ENCODE data around the gene STK33. TPM values are rescaled to one million over a fixed set of nuclear protein-coding genes. Genes with fewer than 3 reads are reported as not detected.

The STK33 gene
- polyA plus RNA-seq, 1 donor from 2014 or later, result 13.9 TPM

DNA sequence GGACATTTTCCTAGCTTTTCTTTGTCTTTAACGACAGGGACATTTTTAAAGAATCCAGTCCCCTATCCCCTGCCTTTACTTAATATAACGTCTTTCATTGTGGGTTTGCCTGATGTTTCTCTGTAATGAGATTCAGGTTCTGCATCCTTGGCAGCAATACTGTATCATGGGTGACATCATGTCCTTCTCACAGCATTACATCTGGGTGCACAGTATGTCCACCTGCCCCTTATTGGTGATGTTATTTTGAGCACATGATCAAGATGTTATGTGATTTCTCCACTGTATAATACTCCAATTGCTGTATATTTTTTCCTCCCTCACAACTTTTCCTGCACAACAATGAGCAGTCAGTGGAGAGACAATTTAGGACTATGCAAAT lies 9.7 kb upstream of the STK33 start:
- no peaks in the 10 kb centered on the region for H3K79me2 ChIP-seq (replicated peaks; ENCODE audit: insufficient read depth, low read length)
- no peak overlapping the region for H3K27ac ChIP-seq (ENCODE audit: low read length)
- no peak overlapping the region for H2AFZ ChIP-seq (ENCODE audit: low read depth, low read length)
- no peaks in the 10 kb centered on the region for H3K27me3 ChIP-seq (ENCODE audit: insufficient read depth, low read depth, low read length)
- H3K9me3 ChIP-seq (ENCODE audit: low read length), result no peaks in the 10 kb centered on the region
- no peaks in the 10 kb centered on the region for H3K36me3 ChIP-seq (ENCODE audit: insufficient read depth, low read length)
- TF ChIP-seq MXI1 (conservative IDR thresholded peaks at IDR 0.05; ENCODE audit: poor library complexity, severe bottlenecking), result no peak
- no peaks in the 10 kb centered on the region for H3F3A ChIP-seq (ENCODE audit: insufficient read depth, low read length, poor library complexity, severe bottlenecking)
- H3K4me3 ChIP-seq (ENCODE audit: low read length), result no peak overlapping the region
- H3K9ac ChIP-seq (ENCODE audit: low read length), result no peak overlapping the region
- no peaks in the 10 kb centered on the region for H3K9me2 ChIP-seq (ENCODE audit: insufficient read depth, low read length)
- H3K4me2 ChIP-seq (ENCODE audit: low read length), result no peak overlapping the region
- H4K20me1 ChIP-seq (ENCODE audit: insufficient read depth), result no peaks in the 10 kb centered on the region

DNA sequence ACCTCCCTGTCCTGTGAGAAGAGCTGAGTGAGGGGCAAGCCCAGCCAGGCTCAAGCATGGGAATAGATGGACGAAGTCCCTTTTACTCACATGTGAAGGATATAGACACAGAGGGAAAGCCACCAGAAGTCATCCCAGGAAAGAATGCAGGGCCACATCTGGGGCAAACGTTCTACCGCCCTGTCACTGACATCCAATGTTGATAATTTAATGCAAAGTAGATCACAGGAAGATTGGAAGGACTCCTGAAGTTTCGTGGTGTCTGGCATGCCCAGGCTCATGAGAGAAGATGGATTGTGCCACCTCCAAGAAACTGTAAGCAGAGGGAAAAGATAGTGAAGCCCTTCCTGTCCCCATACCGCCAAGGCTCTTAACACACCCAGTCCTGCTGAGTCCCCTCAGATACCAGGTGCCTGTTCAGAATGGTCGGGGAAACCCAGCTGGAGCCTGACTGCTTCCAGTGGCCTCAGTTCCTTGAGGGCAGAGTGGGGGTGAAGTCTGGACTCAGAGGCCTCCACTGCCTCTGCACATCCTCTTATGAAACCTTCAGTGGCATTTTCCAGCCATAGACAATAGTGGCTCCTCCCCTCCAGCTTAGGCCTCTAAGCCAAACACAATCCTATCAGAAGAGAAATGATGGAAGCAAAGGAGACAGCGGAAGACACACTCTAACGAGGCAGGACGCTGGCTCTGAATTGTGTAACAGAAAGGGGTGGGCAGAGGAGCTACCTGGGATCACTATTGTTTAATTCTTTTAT lies 7.5 kb upstream of the STK33 start:
- no peaks in the 10 kb centered on the region for H3K79me2 ChIP-seq (replicated peaks; ENCODE audit: insufficient read depth, low read length)
- H3K9ac ChIP-seq (ENCODE audit: low read length), result no peak overlapping the region
- no peak overlapping the region for H3K27ac ChIP-seq (ENCODE audit: low read length)
- no peaks in the 10 kb centered on the region for H4K20me1 ChIP-seq (ENCODE audit: insufficient read depth)
- no peaks in the 10 kb centered on the region for H3K36me3 ChIP-seq (ENCODE audit: insufficient read depth, low read length)
- no peak overlapping the region for H3K4me2 ChIP-seq (ENCODE audit: low read length)
- H3F3A ChIP-seq (ENCODE audit: insufficient read depth, low read length, poor library complexity, severe bottlenecking), result no peaks in the 10 kb centered on the region
- H3K4me3 ChIP-seq (ENCODE audit: low read length), result no peak overlapping the region
- no peak overlapping the region for H2AFZ ChIP-seq (ENCODE audit: low read depth, low read length)
- TF ChIP-seq EZH2 (IDR thresholded peaks at IDR 0.05; ENCODE audit: borderline replicate concordance, insufficient read depth, low read length, poor library complexity, severe bottlenecking) (no peak), POLR2AphosphoS5 (IDR thresholded peaks at IDR 0.05) (no peak), EP300 (conservative IDR thresholded peaks at IDR 0.05; ENCODE audit: poor library complexity, severe bottlenecking) (no peak), SMC3 (conservative IDR thresholded peaks at IDR 0.05; ENCODE audit: poor library complexity) (no peak), RAD21 (conservative IDR thresholded peaks at IDR 0.05) (no peak), MXI1 (conservative IDR thresholded peaks at IDR 0.05; ENCODE audit: poor library complexity, severe bottlenecking) (no peak), TAF1 (IDR thresholded peaks at IDR 0.05; ENCODE audit: low read depth) (no peak)
- TF ChIP-seq, protein P1, sequence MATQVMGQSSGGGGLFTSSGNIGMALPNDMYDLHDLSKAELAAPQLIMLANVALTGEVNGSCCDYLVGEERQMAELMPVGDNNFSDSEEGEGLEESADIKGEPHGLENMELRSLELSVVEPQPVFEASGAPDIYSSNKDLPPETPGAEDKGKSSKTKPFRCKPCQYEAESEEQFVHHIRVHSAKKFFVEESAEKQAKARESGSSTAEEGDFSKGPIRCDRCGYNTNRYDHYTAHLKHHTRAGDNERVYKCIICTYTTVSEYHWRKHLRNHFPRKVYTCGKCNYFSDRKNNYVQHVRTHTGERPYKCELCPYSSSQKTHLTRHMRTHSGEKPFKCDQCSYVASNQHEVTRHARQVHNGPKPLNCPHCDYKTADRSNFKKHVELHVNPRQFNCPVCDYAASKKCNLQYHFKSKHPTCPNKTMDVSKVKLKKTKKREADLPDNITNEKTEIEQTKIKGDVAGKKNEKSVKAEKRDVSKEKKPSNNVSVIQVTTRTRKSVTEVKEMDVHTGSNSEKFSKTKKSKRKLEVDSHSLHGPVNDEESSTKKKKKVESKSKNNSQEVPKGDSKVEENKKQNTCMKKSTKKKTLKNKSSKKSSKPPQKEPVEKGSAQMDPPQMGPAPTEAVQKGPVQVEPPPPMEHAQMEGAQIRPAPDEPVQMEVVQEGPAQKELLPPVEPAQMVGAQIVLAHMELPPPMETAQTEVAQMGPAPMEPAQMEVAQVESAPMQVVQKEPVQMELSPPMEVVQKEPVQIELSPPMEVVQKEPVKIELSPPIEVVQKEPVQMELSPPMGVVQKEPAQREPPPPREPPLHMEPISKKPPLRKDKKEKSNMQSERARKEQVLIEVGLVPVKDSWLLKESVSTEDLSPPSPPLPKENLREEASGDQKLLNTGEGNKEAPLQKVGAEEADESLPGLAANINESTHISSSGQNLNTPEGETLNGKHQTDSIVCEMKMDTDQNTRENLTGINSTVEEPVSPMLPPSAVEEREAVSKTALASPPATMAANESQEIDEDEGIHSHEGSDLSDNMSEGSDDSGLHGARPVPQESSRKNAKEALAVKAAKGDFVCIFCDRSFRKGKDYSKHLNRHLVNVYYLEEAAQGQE (IDR thresholded peaks at IDR 0.05; ENCODE audit: borderline replicate concordance), result no peak
- TF ChIP-seq, protein P2, sequence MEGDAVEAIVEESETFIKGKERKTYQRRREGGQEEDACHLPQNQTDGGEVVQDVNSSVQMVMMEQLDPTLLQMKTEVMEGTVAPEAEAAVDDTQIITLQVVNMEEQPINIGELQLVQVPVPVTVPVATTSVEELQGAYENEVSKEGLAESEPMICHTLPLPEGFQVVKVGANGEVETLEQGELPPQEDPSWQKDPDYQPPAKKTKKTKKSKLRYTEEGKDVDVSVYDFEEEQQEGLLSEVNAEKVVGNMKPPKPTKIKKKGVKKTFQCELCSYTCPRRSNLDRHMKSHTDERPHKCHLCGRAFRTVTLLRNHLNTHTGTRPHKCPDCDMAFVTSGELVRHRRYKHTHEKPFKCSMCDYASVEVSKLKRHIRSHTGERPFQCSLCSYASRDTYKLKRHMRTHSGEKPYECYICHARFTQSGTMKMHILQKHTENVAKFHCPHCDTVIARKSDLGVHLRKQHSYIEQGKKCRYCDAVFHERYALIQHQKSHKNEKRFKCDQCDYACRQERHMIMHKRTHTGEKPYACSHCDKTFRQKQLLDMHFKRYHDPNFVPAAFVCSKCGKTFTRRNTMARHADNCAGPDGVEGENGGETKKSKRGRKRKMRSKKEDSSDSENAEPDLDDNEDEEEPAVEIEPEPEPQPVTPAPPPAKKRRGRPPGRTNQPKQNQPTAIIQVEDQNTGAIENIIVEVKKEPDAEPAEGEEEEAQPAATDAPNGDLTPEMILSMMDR (IDR thresholded peaks at IDR 0.05; ENCODE audit: poor library complexity, severe bottlenecking), result no peak
- H3K9me3 ChIP-seq (ENCODE audit: low read length), result no peaks in the 10 kb centered on the region
- H3K9me2 ChIP-seq (ENCODE audit: insufficient read depth, low read length), result no peaks in the 10 kb centered on the region
- H3K27me3 ChIP-seq (ENCODE audit: insufficient read depth, low read depth, low read length), result no peaks in the 10 kb centered on the region

Data from neural cell (in vitro differentiated cells).